Loucy (cell line): ENCODE results near the gene PAX5.

ENCODE experiments used
- H2AFZ ChIP-seq: fragments of 200-600 bp; sonication (generic); 2 replicates; pipeline ENCODE4 v1.6.0; 2016; ENCODE audit warnings: antibody characterized with exemption, mild to moderate bottlenecking, low read length, moderate library complexity
- H3F3A ChIP-seq: fragments of 200-600 bp; 2 replicates; pipeline ENCODE4 v1.6.0; 2016; ENCODE audit warnings: antibody characterized with exemption, low read depth, mild to moderate bottlenecking
- H3K27me3 ChIP-seq: fragments of 200-600 bp; sonication (generic); 2 replicates; pipeline ENCODE4 v1.6.1; 2014; ENCODE audit warnings: low read length, mild to moderate bottlenecking; ENCODE audit not compliant: insufficient read depth, poor library complexity, severe bottlenecking
- H3K36me3 ChIP-seq: fragments of 200-600 bp; sonication (generic); 2 replicates; pipeline ENCODE4 v1.6.1; 2016; ENCODE audit warnings: low read length; ENCODE audit not compliant: insufficient read depth
- H3K4me1 ChIP-seq: fragments of 200-600 bp; sonication (generic); 2 replicates; pipeline ENCODE4 v1.5.1; 2014; ENCODE audit warnings: low read length, mild to moderate bottlenecking; ENCODE audit not compliant: insufficient read depth, poor library complexity, severe bottlenecking
- H3K4me2 ChIP-seq: fragments of 200-600 bp; sonication (generic); 2 replicates; pipeline ENCODE4 v1.6.0; 2014; ENCODE audit warnings: antibody characterized with exemption, low read length, low read depth, mild to moderate bottlenecking; ENCODE audit not compliant: poor library complexity, severe bottlenecking
- H3K4me3 ChIP-seq: fragments of 200-600 bp; sonication (generic); 2 replicates; pipeline ENCODE4 v1.5.1; 2014; ENCODE audit warnings: low read length, mild to moderate bottlenecking, mixed read lengths; ENCODE audit not compliant: poor library complexity, severe bottlenecking
- H3K79me2 ChIP-seq: fragments of 200-600 bp; sonication (generic); 2 replicates; pipeline ENCODE4 v1.6.1; 2014; ENCODE audit warnings: low read length; ENCODE audit not compliant: insufficient read depth
- H3K9ac ChIP-seq: fragments of 200-600 bp; sonication (generic); 2 replicates; pipeline ENCODE4 v1.6.0; 2014; ENCODE audit warnings: mild to moderate bottlenecking, low read depth, low read length, moderate library complexity; ENCODE audit not compliant: poor library complexity, severe bottlenecking
- H3K9me2 ChIP-seq: fragments of 200-600 bp; sonication (generic); replicated peaks from 2 replicates; pipeline ENCODE4 v1.6.1; 2016; ENCODE audit warnings: low read depth, low read length, mixed read lengths
- H3K9me3 ChIP-seq: fragments of 200-600 bp; sonication (generic); 2 replicates; pipeline ENCODE4 v1.6.1; 2014; ENCODE audit warnings: mild to moderate bottlenecking, antibody characterized with exemption, low read length, low read depth; ENCODE audit not compliant: insufficient read depth
- H4K20me1 ChIP-seq: fragments of 200-600 bp; sonication (generic); 2 replicates; pipeline ENCODE4 v1.6.0; 2014; ENCODE audit warnings: antibody characterized with exemption, low read length, mild to moderate bottlenecking; ENCODE audit not compliant: insufficient read depth, poor library complexity, severe bottlenecking
- EZH2phosphoT487 ChIP-seq: fragments of 200-600 bp; IDR thresholded peaks from 2 replicates; pipeline ENCODE4 v1.6.1; 2018; ENCODE audit warnings: antibody characterized with exemption, mild to moderate bottlenecking, moderate library complexity, borderline replicate concordance
- TF ChIP-seq, protein P1 (sequence below): fragments of 200-600 bp; sonication (generic); conservative IDR thresholded peaks from 2 replicates; pipeline ENCODE4 v1.5.1; 2014; ENCODE audit warnings: mild to moderate bottlenecking, antibody characterized with exemption, low read length

PAX5 gene

GRCh38 chr9:36818242-36818938 is 215.7 kb downstream of the PAX5 start:
- Histone ChIP-seq H4K20me1 (no peaks in the 10 kb centered on the region), H3K9ac (no peak overlapping the region), H3K36me3 (no peaks in the 10 kb centered on the region), H3K4me2 (no peak overlapping the region), H3K9me2 (no peaks in the 10 kb centered on the region), H2AFZ (no peak overlapping the region), H3K27me3 (no peaks in the 10 kb centered on the region), H3K4me1 (peaks cover 7% of the 10 kb centered on the region), H3K9me3 (no peaks in the 10 kb centered on the region), H3K79me2 (no peaks in the 10 kb centered on the region), H3K4me3 (no peak overlapping the region), H3F3A (no peaks in the 10 kb centered on the region)
- TF ChIP-seq, protein P1, sequence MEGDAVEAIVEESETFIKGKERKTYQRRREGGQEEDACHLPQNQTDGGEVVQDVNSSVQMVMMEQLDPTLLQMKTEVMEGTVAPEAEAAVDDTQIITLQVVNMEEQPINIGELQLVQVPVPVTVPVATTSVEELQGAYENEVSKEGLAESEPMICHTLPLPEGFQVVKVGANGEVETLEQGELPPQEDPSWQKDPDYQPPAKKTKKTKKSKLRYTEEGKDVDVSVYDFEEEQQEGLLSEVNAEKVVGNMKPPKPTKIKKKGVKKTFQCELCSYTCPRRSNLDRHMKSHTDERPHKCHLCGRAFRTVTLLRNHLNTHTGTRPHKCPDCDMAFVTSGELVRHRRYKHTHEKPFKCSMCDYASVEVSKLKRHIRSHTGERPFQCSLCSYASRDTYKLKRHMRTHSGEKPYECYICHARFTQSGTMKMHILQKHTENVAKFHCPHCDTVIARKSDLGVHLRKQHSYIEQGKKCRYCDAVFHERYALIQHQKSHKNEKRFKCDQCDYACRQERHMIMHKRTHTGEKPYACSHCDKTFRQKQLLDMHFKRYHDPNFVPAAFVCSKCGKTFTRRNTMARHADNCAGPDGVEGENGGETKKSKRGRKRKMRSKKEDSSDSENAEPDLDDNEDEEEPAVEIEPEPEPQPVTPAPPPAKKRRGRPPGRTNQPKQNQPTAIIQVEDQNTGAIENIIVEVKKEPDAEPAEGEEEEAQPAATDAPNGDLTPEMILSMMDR: no peak

- Histone ChIP-seq H3K79me2 (no peaks in the 10 kb centered on the region), H3K4me3 (no peak overlapping the region), H3K27me3 (no peaks in the 10 kb centered on the region), H3F3A (no peaks in the 10 kb centered on the region), H3K4me1 (peaks cover 7% of the 10 kb centered on the region), H3K9ac (no peak overlapping the region), H3K4me2 (no peak overlapping the region), H3K9me3 (no peaks in the 10 kb centered on the region), H3K9me2 (no peaks in the 10 kb centered on the region), H2AFZ (no peak overlapping the region), H4K20me1 (no peaks in the 10 kb centered on the region), H3K36me3 (no peaks in the 10 kb centered on the region)
- TF ChIP-seq, protein P1: no peak
- no peak for TF ChIP-seq EZH2phosphoT487
Measured at GRCh38 chr9:36817160-36817834, 216.8 kb downstream of the PAX5 start.

- H3K9ac ChIP-seq: no peak overlapping the region
- H3K9me3 ChIP-seq: no peaks in the 10 kb centered on the region
- no peak overlapping the region for H2AFZ ChIP-seq
- no peaks in the 10 kb centered on the region for H3K36me3 ChIP-seq
- no peaks in the 10 kb centered on the region for H3K9me2 ChIP-seq
- no peak for TF ChIP-seq EZH2phosphoT487
- no peaks in the 10 kb centered on the region for H4K20me1 ChIP-seq
- H3K79me2 ChIP-seq: no peaks in the 10 kb centered on the region
- peaks cover 8% of the 10 kb centered on the region for H3K4me1 ChIP-seq
- H3K4me2 ChIP-seq: no peak overlapping the region
- H3F3A ChIP-seq: no peaks in the 10 kb centered on the region
- H3K4me3 ChIP-seq: no peak overlapping the region
- H3K27me3 ChIP-seq: no peaks in the 10 kb centered on the region
Measured at GRCh38 chr9:36816371-36816770, 217.7 kb downstream of the PAX5 start.
